ENCODE measurements around the gene NMNAT3.

GRCh38 chr3:139686624-139687023 lies 8.9 kb upstream of the NMNAT3 start:
- TF ChIP-seq SP1 (IDR thresholded peaks at IDR 0.05): no peak
- TF ChIP-seq LEF1 (IDR thresholded peaks at IDR 0.05; ENCODE audit: borderline replicate concordance): no peak
- TF ChIP-seq BHLHE40 (IDR thresholded peaks at IDR 0.05; ENCODE audit: borderline replicate concordance): no peak
- no peak for TF ChIP-seq TARDBP (IDR thresholded peaks at IDR 0.05)
- TF ChIP-seq FOXA1 (IDR thresholded peaks at IDR 0.05): no peak
- TF ChIP-seq ARNT (IDR thresholded peaks at IDR 0.05): no peak
- no peak for TF ChIP-seq FOXM1 (IDR thresholded peaks at IDR 0.05; ENCODE audit: borderline replicate concordance)
- TF ChIP-seq, protein P1, sequence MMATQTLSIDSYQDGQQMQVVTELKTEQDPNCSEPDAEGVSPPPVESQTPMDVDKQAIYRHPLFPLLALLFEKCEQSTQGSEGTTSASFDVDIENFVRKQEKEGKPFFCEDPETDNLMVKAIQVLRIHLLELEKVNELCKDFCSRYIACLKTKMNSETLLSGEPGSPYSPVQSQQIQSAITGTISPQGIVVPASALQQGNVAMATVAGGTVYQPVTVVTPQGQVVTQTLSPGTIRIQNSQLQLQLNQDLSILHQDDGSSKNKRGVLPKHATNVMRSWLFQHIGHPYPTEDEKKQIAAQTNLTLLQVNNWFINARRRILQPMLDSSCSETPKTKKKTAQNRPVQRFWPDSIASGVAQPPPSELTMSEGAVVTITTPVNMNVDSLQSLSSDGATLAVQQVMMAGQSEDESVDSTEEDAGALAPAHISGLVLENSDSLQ (IDR thresholded peaks at IDR 0.05): no peak
- TF ChIP-seq SUZ12 (IDR thresholded peaks at IDR 0.05): no peak

Data from HEK293T (cell line).